Activated CD4-positive, alpha-beta memory T cell treated with anti-CD3 and anti-CD28 coated beads, Interleukin-2, amount 10 ng/mL, durations not matched to agents 7 days and 5 days (primary cell): ENCODE data around the gene PRCC. TPM values are rescaled to one million over a fixed set of nuclear protein-coding genes. Genes with fewer than 3 reads are reported as not detected.

Experiments used
- CTCF ChIA-PET: fragments of 350-600 bp; sonication (Branson Sonifier 250); formaldehyde crosslinking; loops from one replicate; lab custom pipeline; 2021; ENCODE audit warnings: antibody characterized with exemption, inconsistent platforms; lab: Charles Lee
- POLR2A ChIA-PET: fragments of 350-600 bp; sonication (Branson Sonifier 250); formaldehyde crosslinking; loops from one replicate; lab custom pipeline; 2021; ENCODE audit warnings: antibody characterized with exemption; lab: Charles Lee
- DNase-seq: peaks from one replicate; pipeline ENCODE4 v3.0.0-alpha.2; 2020
- H3K27ac Mint-ChIP-seq: one replicate; pipeline ENCODE4 v1.8.0; 2021; ENCODE audit warnings: mild to moderate bottlenecking, mixed read lengths
- H3K27me3 Mint-ChIP-seq: one replicate; pipeline ENCODE4 v1.8.0; 2021; ENCODE audit warnings: mixed read lengths
- H3K36me3 Mint-ChIP-seq: one replicate; pipeline ENCODE4 v1.8.0; 2021; ENCODE audit warnings: low read depth, mixed read lengths
- H3K4me1 Mint-ChIP-seq: one replicate; pipeline ENCODE4 v1.8.0; 2021; ENCODE audit warnings: mixed read lengths
- H3K4me3 Mint-ChIP-seq: one replicate; pipeline ENCODE4 v1.8.0; 2021; ENCODE audit warnings: mild to moderate bottlenecking, mixed read lengths
- H3K9me3 Mint-ChIP-seq: one replicate; pipeline ENCODE4 v1.8.0; 2021; ENCODE audit warnings: mixed read lengths
- total RNA-seq, 2 experiments: library from RNA; stranded (reverse); gene quantifications; one replicate each; pipeline ENCODE4 v1.2.3, GENCODE V29; 2021

The PRCC gene
- total RNA-seq, 2 experiments from 2014 or later, result 61.6 to 74.1 TPM

GRCh38 chr1:156823210-156823790 is 56.0 kb downstream of the PRCC start:
- CTCF ChIA-PET, result interaction anchor here (1.2 to 2.3 kb wide), 5 partner anchors 9 to 68 kb away, joined by 3 to 15 read pairs (median 5); partner anchors contain the start of gene NTRK1
- peaks cover 14% of the 10 kb centered on the region for H3K27me3 Mint-ChIP-seq
- no peaks in the 10 kb centered on the region for H3K9me3 Mint-ChIP-seq
- no peak overlapping the region for H3K4me3 Mint-ChIP-seq
- peaks cover 4% of the 10 kb centered on the region for H3K36me3 Mint-ChIP-seq
- POLR2A ChIA-PET, result no interaction called here
- H3K27ac Mint-ChIP-seq, result no peak overlapping the region
- H3K4me1 Mint-ChIP-seq, result peaks cover 26% of the 10 kb centered on the region
- DNase-seq, result no peak

GRCh38 chr1:156826630-156827029 is 59.3 kb downstream of the PRCC start:
- H3K36me3 Mint-ChIP-seq, result no peaks in the 10 kb centered on the region
- no peak overlapping the region for H3K4me3 Mint-ChIP-seq

GRCh38 chr1:156828400-156829124 is 61.2 kb downstream of the PRCC start:
- H3K4me1 Mint-ChIP-seq, result peaks cover 5% of the 10 kb centered on the region
- no peak overlapping the region for H3K4me3 Mint-ChIP-seq
- CTCF ChIA-PET, result interaction anchor here (0.9 to 5.8 kb wide), 2 partner anchors 10 to 15 kb away, joined by 3 to 30 read pairs; no protein-coding TSS in a partner anchor
- DNase-seq, result no peak
- H3K36me3 Mint-ChIP-seq, result no peaks in the 10 kb centered on the region
- POLR2A ChIA-PET, result interaction anchor here (1.2 kb wide), 1 partner anchor 15 kb away, joined by 4 read pairs; no protein-coding TSS in a partner anchor
- no peaks in the 10 kb centered on the region for H3K9me3 Mint-ChIP-seq
- H3K27ac Mint-ChIP-seq, result no peak overlapping the region
- peaks cover 15% of the 10 kb centered on the region for H3K27me3 Mint-ChIP-seq

More at GRCh38 chr1:156826630-156827029, 59.3 kb downstream of the PRCC start:
- no peak for DNase-seq
- Mint-ChIP-seq H3K27ac (no peak overlapping the region), H3K9me3 (no peaks in the 10 kb centered on the region), H3K27me3 (peaks cover 11% of the 10 kb centered on the region), H3K4me1 (peaks cover 13% of the 10 kb centered on the region)
- ChIA-PET CTCF (interaction anchor here (0.9 to 5.8 kb wide), 5 partner anchors 12 to 507 kb away, joined by 3 to 30 read pairs (median 3); no protein-coding TSS in a partner anchor), POLR2A (interaction anchor here (1.0 kb wide), 1 partner anchor 9 kb away, joined by 6 read pairs; the partner anchor contains the start of gene SH2D2A)

DNA sequence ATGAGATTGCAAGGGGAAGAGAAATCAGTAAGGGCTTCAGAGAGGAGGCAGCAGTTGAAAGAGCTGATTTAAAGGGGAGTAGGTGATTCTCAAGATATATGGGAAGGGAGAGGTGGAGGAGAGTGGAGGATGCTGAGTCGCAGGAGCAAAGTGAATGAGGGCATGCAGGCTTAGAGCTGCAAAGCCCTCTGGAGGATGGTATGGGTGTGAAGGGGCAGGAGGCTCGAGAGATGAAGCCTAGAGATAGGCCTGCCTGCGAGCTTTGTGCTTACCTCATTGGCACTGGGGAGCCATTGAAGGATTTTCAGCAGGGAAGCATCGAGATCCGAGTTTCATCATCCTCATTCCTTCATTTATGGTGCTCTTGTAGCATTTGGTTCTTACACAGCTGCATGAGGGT is 65.1 kb downstream of the PRCC start:
- no peak for DNase-seq
- peaks cover 42% of the 10 kb centered on the region for H3K4me1 Mint-ChIP-seq
- no peak overlapping the region for H3K4me3 Mint-ChIP-seq
- H3K27ac Mint-ChIP-seq, result no peak overlapping the region
- POLR2A ChIA-PET, result no interaction called here
- no peaks in the 10 kb centered on the region for H3K9me3 Mint-ChIP-seq
- CTCF ChIA-PET, result interaction anchor here (0.9 to 7.3 kb wide), 3 partner anchors 10 to 29 kb away, joined by 3 to 88 read pairs (median 7); partner anchors contain the start of genes INSRR, NTRK1 and SH2D2A
- no peaks in the 10 kb centered on the region for H3K36me3 Mint-ChIP-seq
- H3K27me3 Mint-ChIP-seq, result peaks cover 23% of the 10 kb centered on the region

DNA sequence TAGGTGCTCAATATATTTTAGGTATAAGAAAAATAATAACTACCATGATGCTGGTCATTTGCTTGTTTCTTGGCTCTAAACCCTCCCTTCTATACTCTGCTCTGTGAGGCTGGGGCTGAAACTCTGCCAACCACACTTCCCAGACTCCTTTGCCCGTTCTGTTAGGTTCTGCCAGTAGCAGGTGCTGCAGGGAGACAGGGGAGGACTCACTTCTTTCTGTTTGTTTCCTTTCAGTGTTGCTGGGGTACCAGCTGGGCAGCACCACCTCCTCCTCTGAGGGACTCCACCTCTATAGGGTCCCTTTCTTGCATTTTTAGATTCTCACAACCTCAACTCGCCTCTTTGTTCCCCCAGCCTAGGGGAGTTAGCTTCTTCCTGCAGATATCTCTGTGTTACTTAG is 66.3 kb downstream of the PRCC start:
- CTCF ChIA-PET, result interaction anchor here (0.6 to 7.3 kb wide), 6 partner anchors 17 to 144 kb away, joined by 3 to 88 read pairs (median 4); partner anchors contain the start of genes INSRR, NTRK1 and SH2D2A
- Mint-ChIP-seq H3K27ac (no peak overlapping the region), H3K4me1 (peaks cover 46% of the 10 kb centered on the region), H3K27me3 (peaks cover 21% of the 10 kb centered on the region), H3K36me3 (no peaks in the 10 kb centered on the region), H3K9me3 (no peaks in the 10 kb centered on the region), H3K4me3 (no peak overlapping the region)
- DNase-seq, result no peak
- POLR2A ChIA-PET, result interaction anchor here (0.6 to 1.8 kb wide), 3 partner anchors 17 to 105 kb away, joined by 3 to 7 read pairs (median 5); partner anchors contain the start of genes ISG20L2, METTL25B and SH2D2A

DNA sequence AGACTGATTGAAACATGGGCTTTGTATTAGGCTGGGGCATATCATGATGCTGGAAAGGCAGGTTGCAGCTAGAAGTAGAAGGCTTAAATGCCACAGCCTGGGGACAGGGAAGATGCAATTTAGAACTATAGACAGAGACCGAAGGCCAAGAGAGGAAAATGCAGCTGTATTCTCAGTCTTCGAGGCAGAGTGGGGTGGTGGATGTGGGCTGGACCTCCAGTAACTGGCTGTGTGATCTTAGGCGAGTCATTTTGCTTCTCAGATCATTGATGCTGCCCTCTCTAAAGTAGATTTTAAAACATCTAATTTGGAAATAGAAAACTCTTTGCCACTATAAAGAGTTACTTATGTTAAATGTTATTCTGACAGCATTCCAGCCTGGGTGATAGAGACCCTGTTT is 67.0 kb downstream of the PRCC start:
- Mint-ChIP-seq H3K4me3 (no peak overlapping the region), H3K36me3 (no peaks in the 10 kb centered on the region), H3K27me3 (peaks cover 21% of the 10 kb centered on the region), H3K4me1 (peaks cover 49% of the 10 kb centered on the region), H3K27ac (no peak overlapping the region), H3K9me3 (no peaks in the 10 kb centered on the region)
- POLR2A ChIA-PET, result interaction anchor here (0.6 to 1.8 kb wide), 3 partner anchors 18 to 106 kb away, joined by 3 to 7 read pairs (median 5); partner anchors contain the start of genes ISG20L2, METTL25B and SH2D2A
- DNase-seq, result no peak
- CTCF ChIA-PET, result interaction anchor here (0.6 to 7.3 kb wide), 5 partner anchors 20 to 145 kb away, joined by 3 to 88 read pairs (median 4); partner anchors contain the start of genes INSRR and NTRK1

DNA sequence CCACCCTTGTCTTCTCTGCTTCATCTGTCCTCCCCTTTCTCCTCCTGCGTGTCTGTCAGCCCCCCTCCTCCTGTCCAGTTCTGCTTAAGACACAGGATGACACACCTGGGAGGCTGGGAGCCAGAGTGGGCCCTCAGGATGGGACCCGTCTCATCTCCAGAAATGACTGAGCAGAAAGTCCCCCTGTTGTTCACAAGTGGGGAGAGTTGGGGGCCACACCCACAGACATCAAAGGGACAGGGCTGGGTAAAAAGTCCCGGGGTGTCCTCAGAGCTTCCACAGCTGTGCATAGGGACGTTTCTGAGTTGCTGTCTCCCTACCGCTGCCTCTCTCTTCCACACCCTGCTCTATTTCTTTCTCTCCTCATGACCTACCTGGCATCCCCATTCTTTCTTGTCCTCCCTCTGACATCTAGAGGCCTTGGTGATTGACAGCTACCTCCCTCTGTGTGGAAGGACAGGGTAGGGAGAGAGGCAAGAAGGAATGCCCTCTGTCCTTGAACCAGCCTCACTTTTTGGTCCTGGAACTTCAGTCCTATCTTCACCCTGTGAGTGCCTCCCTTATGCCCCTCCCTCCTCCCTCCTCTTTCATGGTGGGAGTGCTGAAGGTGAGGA is 68.8 kb downstream of the PRCC start:
- Mint-ChIP-seq H3K27ac (peak overlapping the region; percentile 66), H3K36me3 (no peaks in the 10 kb centered on the region), H3K27me3 (peaks cover 28% of the 10 kb centered on the region), H3K4me3 (peak overlapping the region; percentile 11), H3K9me3 (no peaks in the 10 kb centered on the region), H3K4me1 (peaks cover 49% of the 10 kb centered on the region)
- DNase-seq, result peak; percentile 54
- ChIA-PET POLR2A (interaction anchor here (0.5 to 2.1 kb wide), 7 partner anchors 20 to 109 kb away, joined by 3 to 8 read pairs (median 3); partner anchors contain the start of genes METTL25B and SH2D2A), CTCF (interaction anchor here (1.1 to 7.3 kb wide), 9 partner anchors 9 to 110 kb away, joined by 3 to 88 read pairs (median 6); partner anchors contain the start of genes INSRR and NTRK1)

DNA sequence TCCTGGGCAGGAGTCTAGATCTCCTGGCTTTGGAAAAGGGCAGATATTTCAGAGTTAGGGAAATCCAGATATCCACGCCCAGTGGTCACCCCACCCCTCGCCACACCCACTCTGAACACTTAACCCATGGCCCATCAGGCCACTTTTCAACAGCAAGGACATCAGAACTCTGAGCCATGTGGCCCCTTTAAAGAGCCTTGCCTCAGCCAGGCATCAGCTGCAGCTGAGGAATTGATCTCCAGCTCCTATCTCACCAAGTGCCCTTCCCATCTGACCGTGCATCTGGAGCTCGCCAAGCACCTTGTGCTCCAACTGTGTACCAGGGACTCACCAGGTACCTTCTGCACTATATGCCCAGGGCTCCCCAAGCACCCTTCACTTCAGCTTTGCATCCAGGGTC is 69.6 kb downstream of the PRCC start:
- Mint-ChIP-seq H3K9me3 (no peaks in the 10 kb centered on the region), H3K4me3 (no peak overlapping the region), H3K4me1 (peaks cover 49% of the 10 kb centered on the region), H3K36me3 (no peaks in the 10 kb centered on the region), H3K27me3 (peaks cover 28% of the 10 kb centered on the region), H3K27ac (no peak overlapping the region)
- CTCF ChIA-PET, result interaction anchor here (1.1 to 7.3 kb wide), 12 partner anchors 9 to 110 kb away, joined by 3 to 88 read pairs (median 20); partner anchors contain the start of genes INSRR, NTRK1 and SH2D2A
- DNase-seq, result no peak
- POLR2A ChIA-PET, result interaction anchor here (0.5 to 2.1 kb wide), 8 partner anchors 11 to 109 kb away, joined by 3 to 9 read pairs (median 4); partner anchors contain the start of genes METTL25B, NTRK1 and SH2D2A

DNA sequence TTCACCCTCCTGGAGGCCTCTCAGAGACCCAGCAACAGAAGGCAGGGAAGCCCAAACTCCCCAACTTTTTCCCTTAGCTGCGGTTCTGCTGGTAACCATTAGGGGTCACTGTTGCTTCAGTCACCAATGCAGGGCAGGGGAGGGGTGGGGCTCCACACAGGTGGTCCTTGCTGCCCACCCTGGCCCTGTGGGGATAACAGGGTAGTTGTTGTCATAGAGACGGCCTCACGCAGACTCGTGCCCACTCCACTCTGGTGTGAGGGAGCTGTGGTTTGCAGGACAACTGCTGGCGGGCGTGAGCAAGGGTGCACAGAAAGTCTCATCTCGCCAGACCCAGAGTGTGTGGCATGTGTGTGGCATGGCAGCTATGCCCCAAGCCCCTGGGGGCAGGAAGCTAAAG is 71.6 kb downstream of the PRCC start:
- peaks cover 41% of the 10 kb centered on the region for H3K4me1 Mint-ChIP-seq
- H3K9me3 Mint-ChIP-seq, result no peaks in the 10 kb centered on the region
- ChIA-PET POLR2A (interaction anchor here (0.8 to 1.2 kb wide), 5 partner anchors 9 to 24 kb away, joined by 3 to 9 read pairs (median 3); partner anchors contain the start of gene NTRK1), CTCF (interaction anchor here (0.6 to 7.3 kb wide), 26 partner anchors 10 to 125 kb away, joined by 3 to 88 read pairs (median 6); partner anchors contain the start of genes HDGF, INSRR, MRPL24 and NTRK1)
- H3K4me3 Mint-ChIP-seq, result no peak overlapping the region
- peak; percentile 57 for DNase-seq
- peaks cover 44% of the 10 kb centered on the region for H3K27me3 Mint-ChIP-seq
- H3K27ac Mint-ChIP-seq, result no peak overlapping the region
- no peaks in the 10 kb centered on the region for H3K36me3 Mint-ChIP-seq

DNA sequence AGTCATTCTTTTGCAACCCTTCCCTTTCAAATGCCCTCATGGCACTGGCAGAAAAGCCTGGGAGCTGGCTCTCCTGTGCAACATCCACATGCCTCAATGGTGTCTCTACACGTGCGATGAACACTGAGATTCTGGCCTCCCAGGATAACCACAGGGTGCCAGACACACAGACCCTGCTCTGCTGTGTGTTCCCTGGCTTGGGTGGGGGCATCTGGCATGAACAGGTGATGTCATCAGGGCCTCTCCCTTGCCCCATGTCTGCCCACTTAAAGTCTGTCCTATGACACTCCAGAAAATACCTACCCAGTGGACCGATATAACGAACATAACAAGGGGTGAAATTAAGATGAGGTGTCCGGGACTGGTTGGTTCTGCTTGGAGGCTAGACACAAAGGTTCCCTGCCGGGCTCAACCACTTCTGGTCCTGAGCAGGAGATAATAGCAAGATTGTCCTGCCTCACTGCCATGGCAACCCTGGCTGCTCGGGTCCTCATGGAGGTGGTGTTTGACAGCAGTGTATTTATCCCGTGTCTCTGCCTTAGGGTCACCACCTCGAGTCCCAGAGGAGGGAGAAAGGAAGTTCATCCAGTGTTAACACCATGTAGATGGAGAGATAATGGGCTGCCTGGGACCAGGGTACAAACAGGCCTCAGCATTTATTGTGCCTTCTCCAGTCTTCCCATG is 72.2 kb downstream of the PRCC start:
- POLR2A ChIA-PET, result interaction anchor here (1.0 to 1.2 kb wide), 4 partner anchors 8 to 25 kb away, joined by 3 to 9 read pairs (median 3); partner anchors contain the start of gene NTRK1
- H3K4me1 Mint-ChIP-seq, result peaks cover 36% of the 10 kb centered on the region

GRCh38 chr1:156840186-156840897 is 73.0 kb downstream of the PRCC start:
- H3K27me3 Mint-ChIP-seq, result peaks cover 54% of the 10 kb centered on the region
- no peak for DNase-seq
- no peaks in the 10 kb centered on the region for H3K36me3 Mint-ChIP-seq
- no peak overlapping the region for H3K4me3 Mint-ChIP-seq
- H3K27ac Mint-ChIP-seq, result no peak overlapping the region
- CTCF ChIA-PET, result interaction anchor here (0.6 to 6.3 kb wide), 4 partner anchors 12 to 100 kb away, joined by 3 to 67 read pairs (median 18); partner anchors contain the start of genes MRPL24 and NTRK1
- no peaks in the 10 kb centered on the region for H3K9me3 Mint-ChIP-seq
- peaks cover 36% of the 10 kb centered on the region for H3K4me1 Mint-ChIP-seq
- POLR2A ChIA-PET, result no interaction called here

More for the DNA sequence above, 72.2 kb downstream of the PRCC start:
- peaks cover 49% of the 10 kb centered on the region for H3K27me3 Mint-ChIP-seq
- CTCF ChIA-PET, result interaction anchor here (0.8 to 7.3 kb wide), 24 partner anchors 10 to 113 kb away, joined by 3 to 88 read pairs (median 6); partner anchors contain the start of genes HDGF, INSRR, MRPL24 and NTRK1
- no peaks in the 10 kb centered on the region for H3K9me3 Mint-ChIP-seq
- DNase-seq, result no peak
- H3K4me3 Mint-ChIP-seq, result no peak overlapping the region
- H3K36me3 Mint-ChIP-seq, result no peaks in the 10 kb centered on the region
- H3K27ac Mint-ChIP-seq, result no peak overlapping the region
